ENCODE results near the gene SLC8A2.

Gene SLC8A2

GRCh38 chr19:47435196-47435595 lies 36.5 kb downstream of the SLC8A2 start:
- TF ChIP-seq REST (IDR thresholded peaks at IDR 0.05; ENCODE audit: insufficient read depth in 1 of 2, low read depth in 2 of 2, low read length in 2 of 2) = no peak
- no peak for TF ChIP-seq SIN3A (IDR thresholded peaks at IDR 0.05; ENCODE audit: borderline replicate concordance, insufficient read depth, low read length)
- no peak for TF ChIP-seq FOXP2 (optimal IDR thresholded peaks at IDR 0.05; ENCODE audit: borderline replicate concordance, extremely low read depth, extremely low read length, insufficient read depth)
- TF ChIP-seq POLR2AphosphoS5 (IDR thresholded peaks at IDR 0.05; ENCODE audit: low read depth, low read length) = no peak
- no peak for TF ChIP-seq TAF1 (IDR thresholded peaks at IDR 0.05; ENCODE audit: borderline replicate concordance, insufficient read depth, low read length)

DNA sequence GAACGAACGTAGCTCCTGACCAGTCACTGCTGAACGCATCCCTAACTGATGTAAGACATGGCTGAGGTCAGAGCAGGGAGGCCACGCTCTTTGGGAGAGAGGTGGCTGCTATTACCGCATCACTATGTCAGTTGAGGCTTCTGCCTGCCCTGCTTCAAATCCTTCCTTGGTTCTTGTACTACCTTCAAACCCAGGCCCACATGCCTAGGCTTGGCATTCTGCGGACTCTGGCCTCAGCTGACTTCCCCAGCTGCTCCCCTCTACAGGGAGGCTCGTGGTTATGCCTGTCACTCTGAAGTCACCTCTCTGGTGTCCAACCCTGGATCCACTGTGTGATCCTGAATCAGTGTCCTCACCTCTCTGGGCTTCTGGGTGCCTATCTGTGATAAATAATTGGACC lies 37.6 kb downstream of the SLC8A2 start:
- TF ChIP-seq FOXP2 (optimal IDR thresholded peaks at IDR 0.05; ENCODE audit: borderline replicate concordance, extremely low read depth, extremely low read length, insufficient read depth) = no peak
- TF ChIP-seq TAF1 (IDR thresholded peaks at IDR 0.05; ENCODE audit: borderline replicate concordance, insufficient read depth, low read length) = no peak
- no peak for TF ChIP-seq SIN3A (IDR thresholded peaks at IDR 0.05; ENCODE audit: borderline replicate concordance, insufficient read depth, low read length)
- no peak for TF ChIP-seq POLR2AphosphoS5 (IDR thresholded peaks at IDR 0.05; ENCODE audit: low read depth, low read length)
- TF ChIP-seq REST (IDR thresholded peaks at IDR 0.05; ENCODE audit: insufficient read depth in 1 of 2, low read depth in 2 of 2, low read length in 2 of 2) = no peak

DNA sequence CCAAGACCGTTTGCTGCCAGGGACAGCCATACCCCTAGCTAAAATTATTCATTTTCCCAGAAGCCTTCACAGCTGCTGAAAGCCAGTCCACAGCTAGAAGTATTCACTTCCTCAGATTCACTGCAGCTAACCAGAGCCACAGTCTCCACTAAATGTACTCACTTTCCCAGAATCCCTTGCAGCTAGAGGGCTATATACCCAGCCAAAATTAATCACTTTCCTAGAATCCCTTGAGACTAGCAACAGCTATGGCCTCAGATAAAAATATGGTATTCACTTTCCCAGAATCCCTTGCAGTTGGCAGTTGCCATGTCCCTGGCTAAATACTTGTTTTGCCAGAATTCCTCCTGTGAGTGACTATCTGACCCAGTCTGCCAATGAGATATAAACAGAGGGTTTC lies 38.6 kb downstream of the SLC8A2 start:
- TF ChIP-seq REST (IDR thresholded peaks at IDR 0.05; ENCODE audit: insufficient read depth in 1 of 2, low read depth in 2 of 2, low read length in 2 of 2) (no peak), TAF1 (IDR thresholded peaks at IDR 0.05; ENCODE audit: borderline replicate concordance, insufficient read depth, low read length) (no peak)

DNA sequence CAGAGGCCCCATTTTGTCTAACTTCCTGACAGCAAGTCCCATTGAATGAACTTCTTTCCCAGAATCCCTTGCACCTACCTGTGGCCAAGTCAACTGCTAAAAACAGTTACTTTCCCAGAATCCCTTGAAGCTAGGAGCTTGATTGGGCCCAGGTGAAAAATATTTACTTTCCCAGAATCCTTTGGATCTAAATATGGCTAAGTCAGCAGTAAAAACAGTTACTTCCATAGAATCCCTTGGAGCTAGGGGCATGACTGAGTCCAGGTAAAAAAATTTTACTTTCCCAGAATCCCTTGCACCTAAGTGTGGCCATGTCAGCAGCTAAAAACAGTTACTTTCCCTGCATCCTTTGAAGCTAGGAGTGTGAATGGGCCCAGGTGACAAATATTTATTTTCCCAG lies 39.2 kb downstream of the SLC8A2 start:
- TF ChIP-seq POLR2AphosphoS5 (IDR thresholded peaks at IDR 0.05; ENCODE audit: low read depth, low read length) (no peak), SIN3A (IDR thresholded peaks at IDR 0.05; ENCODE audit: borderline replicate concordance, insufficient read depth, low read length) (no peak), TAF1 (IDR thresholded peaks at IDR 0.05; ENCODE audit: borderline replicate concordance, insufficient read depth, low read length) (no peak), REST (IDR thresholded peaks at IDR 0.05; ENCODE audit: insufficient read depth in 1 of 2, low read depth in 2 of 2, low read length in 2 of 2) (no peak), FOXP2 (optimal IDR thresholded peaks at IDR 0.05; ENCODE audit: borderline replicate concordance, extremely low read depth, extremely low read length, insufficient read depth) (no peak)

DNA sequence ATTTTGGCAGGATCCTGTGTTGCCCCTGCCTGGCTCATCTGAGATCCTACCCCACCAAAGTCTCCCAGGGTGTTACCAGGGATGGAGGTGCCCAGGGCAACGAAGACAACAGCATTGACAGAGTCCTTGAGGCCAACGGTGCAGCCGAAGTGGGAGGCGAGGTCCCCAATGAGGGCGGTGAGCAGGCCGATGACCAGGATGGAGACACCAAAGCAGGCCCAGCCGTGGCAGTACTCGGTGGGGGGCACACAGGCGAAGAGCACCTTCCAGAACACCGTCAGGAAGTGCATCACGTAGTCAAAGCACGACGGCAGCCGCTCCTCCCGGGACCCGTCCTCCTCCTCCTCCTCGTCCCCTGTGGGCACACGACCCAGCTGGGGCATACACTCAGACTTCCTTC lies 39.6 kb downstream of the SLC8A2 start:
- TF ChIP-seq TAF1 (IDR thresholded peaks at IDR 0.05; ENCODE audit: borderline replicate concordance, insufficient read depth, low read length) (no peak), POLR2AphosphoS5 (IDR thresholded peaks at IDR 0.05; ENCODE audit: low read depth, low read length) (no peak), SIN3A (IDR thresholded peaks at IDR 0.05; ENCODE audit: borderline replicate concordance, insufficient read depth, low read length) (no peak), REST (IDR thresholded peaks at IDR 0.05; ENCODE audit: insufficient read depth in 1 of 2, low read depth in 2 of 2, low read length in 2 of 2) (no peak), FOXP2 (optimal IDR thresholded peaks at IDR 0.05; ENCODE audit: borderline replicate concordance, extremely low read depth, extremely low read length, insufficient read depth) (no peak)
